ENCODE data around the gene GNA15.

GNA15 gene

DNA sequence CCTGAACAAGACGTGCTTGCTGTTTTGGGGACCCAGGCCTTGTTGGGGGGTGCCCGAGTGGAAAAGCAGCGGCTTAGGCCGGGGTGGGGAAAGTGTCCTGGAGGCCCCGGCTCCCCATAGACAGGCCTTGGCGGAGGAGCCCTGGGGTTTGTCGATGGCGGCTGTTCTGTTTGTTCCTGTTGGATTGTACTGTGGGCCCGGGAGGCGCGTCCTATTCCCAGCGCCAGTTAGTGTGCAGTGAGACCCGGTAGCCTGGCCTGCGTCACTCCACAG, 61.0 kb downstream of the GNA15 start:
- no peak for DNase-seq (ENCODE audit: low read depth in 1 of 2, low spot score in 1 of 2)
- no peak for TF ChIP-seq GABPA (IDR thresholded peaks at IDR 0.05; ENCODE audit: low read depth)
- no peak for TF ChIP-seq POLR2AphosphoS5 (IDR thresholded peaks at IDR 0.05; ENCODE audit: low read depth)
- TF ChIP-seq, protein P1, sequence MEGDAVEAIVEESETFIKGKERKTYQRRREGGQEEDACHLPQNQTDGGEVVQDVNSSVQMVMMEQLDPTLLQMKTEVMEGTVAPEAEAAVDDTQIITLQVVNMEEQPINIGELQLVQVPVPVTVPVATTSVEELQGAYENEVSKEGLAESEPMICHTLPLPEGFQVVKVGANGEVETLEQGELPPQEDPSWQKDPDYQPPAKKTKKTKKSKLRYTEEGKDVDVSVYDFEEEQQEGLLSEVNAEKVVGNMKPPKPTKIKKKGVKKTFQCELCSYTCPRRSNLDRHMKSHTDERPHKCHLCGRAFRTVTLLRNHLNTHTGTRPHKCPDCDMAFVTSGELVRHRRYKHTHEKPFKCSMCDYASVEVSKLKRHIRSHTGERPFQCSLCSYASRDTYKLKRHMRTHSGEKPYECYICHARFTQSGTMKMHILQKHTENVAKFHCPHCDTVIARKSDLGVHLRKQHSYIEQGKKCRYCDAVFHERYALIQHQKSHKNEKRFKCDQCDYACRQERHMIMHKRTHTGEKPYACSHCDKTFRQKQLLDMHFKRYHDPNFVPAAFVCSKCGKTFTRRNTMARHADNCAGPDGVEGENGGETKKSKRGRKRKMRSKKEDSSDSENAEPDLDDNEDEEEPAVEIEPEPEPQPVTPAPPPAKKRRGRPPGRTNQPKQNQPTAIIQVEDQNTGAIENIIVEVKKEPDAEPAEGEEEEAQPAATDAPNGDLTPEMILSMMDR (IDR thresholded peaks at IDR 0.05; ENCODE audit: insufficient read depth, low read length), result no peak
- TF ChIP-seq, protein P2, sequence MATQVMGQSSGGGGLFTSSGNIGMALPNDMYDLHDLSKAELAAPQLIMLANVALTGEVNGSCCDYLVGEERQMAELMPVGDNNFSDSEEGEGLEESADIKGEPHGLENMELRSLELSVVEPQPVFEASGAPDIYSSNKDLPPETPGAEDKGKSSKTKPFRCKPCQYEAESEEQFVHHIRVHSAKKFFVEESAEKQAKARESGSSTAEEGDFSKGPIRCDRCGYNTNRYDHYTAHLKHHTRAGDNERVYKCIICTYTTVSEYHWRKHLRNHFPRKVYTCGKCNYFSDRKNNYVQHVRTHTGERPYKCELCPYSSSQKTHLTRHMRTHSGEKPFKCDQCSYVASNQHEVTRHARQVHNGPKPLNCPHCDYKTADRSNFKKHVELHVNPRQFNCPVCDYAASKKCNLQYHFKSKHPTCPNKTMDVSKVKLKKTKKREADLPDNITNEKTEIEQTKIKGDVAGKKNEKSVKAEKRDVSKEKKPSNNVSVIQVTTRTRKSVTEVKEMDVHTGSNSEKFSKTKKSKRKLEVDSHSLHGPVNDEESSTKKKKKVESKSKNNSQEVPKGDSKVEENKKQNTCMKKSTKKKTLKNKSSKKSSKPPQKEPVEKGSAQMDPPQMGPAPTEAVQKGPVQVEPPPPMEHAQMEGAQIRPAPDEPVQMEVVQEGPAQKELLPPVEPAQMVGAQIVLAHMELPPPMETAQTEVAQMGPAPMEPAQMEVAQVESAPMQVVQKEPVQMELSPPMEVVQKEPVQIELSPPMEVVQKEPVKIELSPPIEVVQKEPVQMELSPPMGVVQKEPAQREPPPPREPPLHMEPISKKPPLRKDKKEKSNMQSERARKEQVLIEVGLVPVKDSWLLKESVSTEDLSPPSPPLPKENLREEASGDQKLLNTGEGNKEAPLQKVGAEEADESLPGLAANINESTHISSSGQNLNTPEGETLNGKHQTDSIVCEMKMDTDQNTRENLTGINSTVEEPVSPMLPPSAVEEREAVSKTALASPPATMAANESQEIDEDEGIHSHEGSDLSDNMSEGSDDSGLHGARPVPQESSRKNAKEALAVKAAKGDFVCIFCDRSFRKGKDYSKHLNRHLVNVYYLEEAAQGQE (IDR thresholded peaks at IDR 0.05; ENCODE audit: insufficient replicate concordance, low read depth), result no peak
- TF ChIP-seq SPI1 (IDR thresholded peaks at IDR 0.05; ENCODE audit: borderline replicate concordance, low read depth), result no peak
- no peaks in the 10 kb centered on the region for H3K27me3 ChIP-seq (ENCODE audit: insufficient read depth, poor library complexity, severe bottlenecking)
- H3K27ac ChIP-seq (replicated peaks), result no peak overlapping the region
- H3K4me3 ChIP-seq (replicated peaks; ENCODE audit: insufficient read depth, low read length), result no peak overlapping the region

DNA sequence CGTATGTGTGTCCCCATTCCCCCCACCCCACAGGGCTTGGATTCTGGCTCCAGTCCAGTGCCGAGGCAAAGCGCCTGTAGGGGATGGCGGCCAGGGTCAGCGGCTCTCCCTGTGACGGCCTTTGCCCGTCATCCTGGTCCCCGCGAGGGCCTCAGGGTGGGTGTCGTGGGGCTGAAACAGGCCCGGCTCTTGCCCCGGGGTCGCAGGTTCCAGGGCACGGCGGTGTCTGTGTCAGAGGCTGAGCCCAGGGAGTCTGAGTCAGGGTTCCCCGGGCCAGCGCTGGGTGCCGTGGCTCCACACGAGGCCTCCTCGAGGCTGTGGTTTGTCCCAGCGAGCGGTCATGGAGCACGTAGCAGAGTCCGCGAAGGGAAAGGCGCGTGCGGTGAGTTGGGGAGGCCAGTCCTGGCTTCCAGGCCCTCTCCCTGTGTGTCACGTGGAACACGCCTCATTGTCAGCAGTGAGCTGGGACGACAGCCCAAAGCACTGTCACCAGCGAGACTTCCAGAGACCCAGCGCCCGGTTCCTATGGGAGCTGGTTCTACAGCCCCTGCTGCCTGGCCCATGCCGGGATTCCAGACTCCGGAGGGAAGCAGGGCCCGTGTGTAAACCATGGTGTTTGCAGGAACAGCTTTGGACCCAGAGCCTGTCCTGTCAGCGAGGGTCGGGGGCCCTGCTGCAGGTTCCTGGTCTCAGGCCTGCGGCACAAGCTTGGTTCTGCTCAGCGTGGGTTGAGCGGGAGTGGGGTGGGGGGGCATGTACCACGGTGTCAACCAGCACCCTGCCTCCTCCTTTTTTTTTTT, 63.3 kb downstream of the GNA15 start:
- Histone ChIP-seq H3K27ac (replicated peaks) (no peak overlapping the region), H3K27me3 (ENCODE audit: insufficient read depth, poor library complexity, severe bottlenecking) (no peaks in the 10 kb centered on the region), H3K4me3 (replicated peaks; ENCODE audit: insufficient read depth, low read length) (no peak overlapping the region)
- DNase-seq (ENCODE audit: low read depth in 1 of 2, low spot score in 1 of 2), result no peak
- peak; percentile 17; the same call in 1 of the 2 replicates for TF ChIP-seq POLR2AphosphoS5 (IDR thresholded peaks at IDR 0.05; ENCODE audit: low read depth)
- TF ChIP-seq, protein P1 (IDR thresholded peaks at IDR 0.05; ENCODE audit: insufficient read depth, low read length), result no peak

DNA sequence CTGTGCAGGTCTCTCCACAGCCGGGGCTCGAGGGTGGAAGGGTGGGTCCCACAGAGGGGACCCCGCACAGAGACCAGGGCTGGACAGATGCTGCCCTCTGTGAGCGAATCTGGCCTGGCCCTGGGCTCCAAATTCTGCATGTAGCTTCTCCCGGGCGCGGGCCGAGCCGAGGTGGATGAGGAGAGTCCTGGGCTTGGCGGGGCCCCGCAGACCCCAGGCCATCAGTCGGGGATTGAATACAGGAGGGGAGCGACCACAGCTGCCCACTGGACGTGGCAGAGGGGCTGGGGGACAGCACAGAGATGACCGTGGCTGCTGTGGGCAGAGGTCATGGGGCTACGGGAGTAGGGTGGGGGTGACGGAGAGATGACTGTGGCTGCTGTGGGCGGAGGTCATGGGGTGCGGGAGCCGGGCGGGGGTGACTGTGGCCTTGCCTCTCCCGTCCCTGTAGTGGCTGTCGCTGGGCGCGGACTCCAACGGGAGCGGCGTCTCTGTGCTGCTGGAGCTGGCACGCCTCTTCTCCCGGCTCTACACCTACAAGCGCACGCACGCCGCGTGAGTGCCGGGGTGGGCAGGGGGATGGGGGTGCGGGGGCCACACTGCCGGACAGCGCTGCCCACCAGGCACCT, 65.4 kb downstream of the GNA15 start:
- TF ChIP-seq, protein P2 (IDR thresholded peaks at IDR 0.05; ENCODE audit: insufficient replicate concordance, low read depth), result no peak
- 0 out of 2 replicates have a peak, but pooled peaks have one; percentile 16 for TF ChIP-seq POLR2AphosphoS5 (IDR thresholded peaks at IDR 0.05; ENCODE audit: low read depth)
- no peak for DNase-seq (ENCODE audit: low read depth in 1 of 2, low spot score in 1 of 2)

DNA sequence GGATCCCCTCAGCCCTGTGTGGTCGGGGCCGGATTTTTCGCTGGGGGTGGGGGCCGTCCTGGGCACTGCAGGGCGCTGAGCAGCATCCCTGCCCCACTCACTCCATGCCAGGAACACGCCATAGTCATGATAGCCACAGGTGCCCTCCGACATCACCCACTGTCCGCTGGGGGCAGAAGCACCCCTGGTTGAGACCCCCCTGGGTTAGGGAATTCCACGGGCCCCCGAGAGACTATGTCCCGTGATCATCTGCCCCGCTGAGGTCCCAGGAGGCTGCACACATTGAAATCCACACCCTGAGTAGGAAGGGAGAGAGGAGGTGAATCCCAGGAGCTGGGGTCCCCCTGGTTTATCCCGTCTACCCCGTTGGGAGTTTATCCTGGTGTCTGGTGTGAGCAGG, 66.1 kb downstream of the GNA15 start:
- TF ChIP-seq GABPA (IDR thresholded peaks at IDR 0.05; ENCODE audit: low read depth), result no peak
- TF ChIP-seq, protein P2 (IDR thresholded peaks at IDR 0.05; ENCODE audit: insufficient replicate concordance, low read depth), result no peak
- TF ChIP-seq, protein P1 (IDR thresholded peaks at IDR 0.05; ENCODE audit: insufficient read depth, low read length), result no peak
- TF ChIP-seq POLR2AphosphoS5 (IDR thresholded peaks at IDR 0.05; ENCODE audit: low read depth), result no peak
- no peak overlapping the region for H3K4me3 ChIP-seq (replicated peaks; ENCODE audit: insufficient read depth, low read length)
- DNase-seq (ENCODE audit: low read depth in 1 of 2, low spot score in 1 of 2), result no peak
- H3K27ac ChIP-seq (replicated peaks), result no peak overlapping the region
- H3K27me3 ChIP-seq (ENCODE audit: insufficient read depth, poor library complexity, severe bottlenecking), result no peaks in the 10 kb centered on the region

More for the DNA sequence above, 65.4 kb downstream of the GNA15 start:
- Histone ChIP-seq H3K4me3 (replicated peaks; ENCODE audit: insufficient read depth, low read length) (no peak overlapping the region), H3K27ac (replicated peaks) (no peak overlapping the region), H3K27me3 (ENCODE audit: insufficient read depth, poor library complexity, severe bottlenecking) (no peaks in the 10 kb centered on the region)

Data from HL-60 (cell line).